Mammary epithelial cell (primary cell): ENCODE data around the gene KCNT1.

Experiments used
- CTCF ChIP-seq, 2 donors: IDR thresholded peaks in 1 of 2; conservative IDR thresholded peaks in 1 of 2; 2 replicates each; pipeline ENCODE4 v1.5.1; 2011 to 2012; ENCODE audit warnings: inconsistent platforms in 2 of 2, low read length in 2 of 2, mild to moderate bottlenecking in 2 of 2, control low read depth in 1 of 2, low read depth in 1 of 2; ENCODE audit not compliant: insufficient read depth in 1 of 2; ENCODE audit errors: extremely low read depth in 1 of 2
- EZH2 ChIP-seq: IDR thresholded peaks from 2 replicates; pipeline ENCODE4 v1.6.1; 2012; ENCODE audit warnings: low read length, inconsistent platforms, borderline replicate concordance

- TF ChIP-seq CTCF (conservative IDR thresholded peaks at IDR 0.05 in 1 of 2, IDR thresholded peaks at IDR 0.05 in 1 of 2; ENCODE audit: extremely low read depth in 1 of 2, insufficient read depth in 1 of 2, low read depth in 1 of 2, low read length in 2 of 2) (no peak), EZH2 (no peak)
These were observed 29.5 kb downstream of the KCNT1 start for GRCh38 chr9:135731454-135731853.
